ENCODE data around the gene ACADSB.

The ACADSB gene

GRCh38 chr10:123008355-123009104, at the start of gene ACADSB, which contains the start of gene IKZF5:
TSS of gene ACADSB (plus strand) at chr10:123009006. CDS start at chr10:123009030, 24 bp downstream.
TSS of gene IKZF5 (minus strand) at chr10:123008795. CDS start at chr10:122998625, 10,170 bp downstream.
- no peaks in the 10 kb centered on the region for H3K9me3 ChIP-seq (ENCODE audit: low read length)
- no peaks in the 10 kb centered on the region for H3K27me3 ChIP-seq (ENCODE audit: insufficient read depth, low read length)
- peaks cover 18% of the 10 kb centered on the region for H3K4me1 ChIP-seq (ENCODE audit: insufficient read depth, low read length)
- H2AFZ ChIP-seq (ENCODE audit: low read depth, low read length): peak within 1 kb of the TSS; percentile 95
- no peaks in the 10 kb centered on the region for H3K36me3 ChIP-seq (ENCODE audit: insufficient read depth, low read length)
- peak within 1 kb of the TSS; percentile 97 for H3K4me3 ChIP-seq (ENCODE audit: low read length)

GRCh38 chr10:122962405-122962804, 46.4 kb upstream of the ACADSB start:
- H3K9me3 ChIP-seq (ENCODE audit: low read length): peaks cover 4% of the 10 kb centered on the region

GRCh38 chr10:122966879-122967278, 41.9 kb upstream of the ACADSB start:
- H3K9me3 ChIP-seq (ENCODE audit: low read length): peaks cover 4% of the 10 kb centered on the region
- H2AFZ ChIP-seq (ENCODE audit: low read depth, low read length): no peak overlapping the region
- no peaks in the 10 kb centered on the region for H3K4me1 ChIP-seq (ENCODE audit: insufficient read depth, low read length)
- H3K36me3 ChIP-seq (ENCODE audit: insufficient read depth, low read length): no peaks in the 10 kb centered on the region
- H3K4me3 ChIP-seq (ENCODE audit: low read length): no peak overlapping the region
- H3K27me3 ChIP-seq (ENCODE audit: insufficient read depth, low read length): no peaks in the 10 kb centered on the region

More at GRCh38 chr10:122962405-122962804, 46.4 kb upstream of the ACADSB start:
- Histone ChIP-seq H3K27me3 (ENCODE audit: insufficient read depth, low read length) (no peaks in the 10 kb centered on the region), H3K4me3 (ENCODE audit: low read length) (no peak overlapping the region), H3K4me1 (ENCODE audit: insufficient read depth, low read length) (no peaks in the 10 kb centered on the region), H3K36me3 (ENCODE audit: insufficient read depth, low read length) (no peaks in the 10 kb centered on the region), H2AFZ (ENCODE audit: low read depth, low read length) (no peak overlapping the region)

- H3K27me3 ChIP-seq (ENCODE audit: insufficient read depth, low read length): no peaks in the 10 kb centered on the region
- no peak overlapping the region for H3K4me3 ChIP-seq (ENCODE audit: low read length)
Measured at GRCh38 chr10:122968698-122969097, 40.1 kb upstream of the ACADSB start.

GRCh38 chr10:122974023-122974422, 34.8 kb upstream of the ACADSB start:
- Histone ChIP-seq H3K9me3 (ENCODE audit: low read length) (no peaks in the 10 kb centered on the region), H3K36me3 (ENCODE audit: insufficient read depth, low read length) (no peaks in the 10 kb centered on the region), H2AFZ (ENCODE audit: low read depth, low read length) (no peak overlapping the region), H3K27me3 (ENCODE audit: insufficient read depth, low read length) (no peaks in the 10 kb centered on the region), H3K4me1 (ENCODE audit: insufficient read depth, low read length) (peaks cover 9% of the 10 kb centered on the region), H3K4me3 (ENCODE audit: low read length) (no peak overlapping the region)

More at GRCh38 chr10:122968698-122969097, 40.1 kb upstream of the ACADSB start:
- Histone ChIP-seq H3K36me3 (ENCODE audit: insufficient read depth, low read length) (no peaks in the 10 kb centered on the region), H3K9me3 (ENCODE audit: low read length) (peaks cover 4% of the 10 kb centered on the region), H3K4me1 (ENCODE audit: insufficient read depth, low read length) (peaks cover 8% of the 10 kb centered on the region), H2AFZ (ENCODE audit: low read depth, low read length) (no peak overlapping the region)

GRCh38 chr10:122974543-122975064, 34.2 kb upstream of the ACADSB start:
- Histone ChIP-seq H3K4me3 (ENCODE audit: low read length) (no peak overlapping the region), H2AFZ (ENCODE audit: low read depth, low read length) (no peak overlapping the region), H3K4me1 (ENCODE audit: insufficient read depth, low read length) (peaks cover 10% of the 10 kb centered on the region), H3K9me3 (ENCODE audit: low read length) (no peaks in the 10 kb centered on the region), H3K27me3 (ENCODE audit: insufficient read depth, low read length) (no peaks in the 10 kb centered on the region), H3K36me3 (ENCODE audit: insufficient read depth, low read length) (no peaks in the 10 kb centered on the region)

GRCh38 chr10:122980209-122981065, 28.4 kb upstream of the ACADSB start, which contains the start of gene PSTK:
TSS of gene PSTK (plus strand) at chr10:122980401. CDS start at chr10:122980480, 79 bp downstream.
- no peaks in the 10 kb centered on the region for H3K27me3 ChIP-seq (ENCODE audit: insufficient read depth, low read length)
- peak within 1 kb of the TSS; percentile 77 for H3K4me3 ChIP-seq (ENCODE audit: low read length)
- H3K9me3 ChIP-seq (ENCODE audit: low read length): no peaks in the 10 kb centered on the region
- peak within 1 kb of the TSS; percentile 65 for H2AFZ ChIP-seq (ENCODE audit: low read depth, low read length)
- peaks cover 6% of the 10 kb centered on the region for H3K36me3 ChIP-seq (ENCODE audit: insufficient read depth, low read length)
- peaks cover 13% of the 10 kb centered on the region for H3K4me1 ChIP-seq (ENCODE audit: insufficient read depth, low read length)

- Histone ChIP-seq H3K4me3 (ENCODE audit: low read length) (peak overlapping the region; percentile 77), H3K4me1 (ENCODE audit: insufficient read depth, low read length) (peaks cover 13% of the 10 kb centered on the region), H3K27me3 (ENCODE audit: insufficient read depth, low read length) (no peaks in the 10 kb centered on the region), H3K9me3 (ENCODE audit: low read length) (no peaks in the 10 kb centered on the region), H3K36me3 (ENCODE audit: insufficient read depth, low read length) (peaks cover 6% of the 10 kb centered on the region), H2AFZ (ENCODE audit: low read depth, low read length) (peak overlapping the region; percentile 65)
Measured at GRCh38 chr10:122981066-122981464, 27.7 kb upstream of the ACADSB start.

GRCh38 chr10:122983898-122984297, 24.9 kb upstream of the ACADSB start:
- Histone ChIP-seq H3K36me3 (ENCODE audit: insufficient read depth, low read length) (peaks cover 12% of the 10 kb centered on the region), H2AFZ (ENCODE audit: low read depth, low read length) (no peak overlapping the region), H3K9me3 (ENCODE audit: low read length) (no peaks in the 10 kb centered on the region), H3K4me1 (ENCODE audit: insufficient read depth, low read length) (peaks cover 13% of the 10 kb centered on the region), H3K27me3 (ENCODE audit: insufficient read depth, low read length) (no peaks in the 10 kb centered on the region), H3K4me3 (ENCODE audit: low read length) (no peak overlapping the region)

GRCh38 chr10:122984708-122985107, 24.1 kb upstream of the ACADSB start:
- peaks cover 15% of the 10 kb centered on the region for H3K36me3 ChIP-seq (ENCODE audit: insufficient read depth, low read length)
- H3K27me3 ChIP-seq (ENCODE audit: insufficient read depth, low read length): no peaks in the 10 kb centered on the region
- no peak overlapping the region for H3K4me3 ChIP-seq (ENCODE audit: low read length)
- H3K9me3 ChIP-seq (ENCODE audit: low read length): no peaks in the 10 kb centered on the region
- no peak overlapping the region for H2AFZ ChIP-seq (ENCODE audit: low read depth, low read length)
- peaks cover 11% of the 10 kb centered on the region for H3K4me1 ChIP-seq (ENCODE audit: insufficient read depth, low read length)

GRCh38 chr10:122986335-122986734, 22.5 kb upstream of the ACADSB start:
- Histone ChIP-seq H3K4me3 (ENCODE audit: low read length) (no peak overlapping the region), H3K4me1 (ENCODE audit: insufficient read depth, low read length) (peaks cover 2% of the 10 kb centered on the region), H3K9me3 (ENCODE audit: low read length) (no peaks in the 10 kb centered on the region), H3K36me3 (ENCODE audit: insufficient read depth, low read length) (peaks cover 20% of the 10 kb centered on the region), H3K27me3 (ENCODE audit: insufficient read depth, low read length) (no peaks in the 10 kb centered on the region), H2AFZ (ENCODE audit: low read depth, low read length) (no peak overlapping the region)

GRCh38 chr10:122988501-122988900, 20.3 kb upstream of the ACADSB start:
- H3K4me3 ChIP-seq (ENCODE audit: low read length): no peak overlapping the region

GRCh38 chr10:122990278-122990677, 18.5 kb upstream of the ACADSB start:
- H3K4me3 ChIP-seq (ENCODE audit: low read length): no peak overlapping the region
- no peak overlapping the region for H2AFZ ChIP-seq (ENCODE audit: low read depth, low read length)
- no peaks in the 10 kb centered on the region for H3K4me1 ChIP-seq (ENCODE audit: insufficient read depth, low read length)
- peaks cover 37% of the 10 kb centered on the region for H3K36me3 ChIP-seq (ENCODE audit: insufficient read depth, low read length)
- no peaks in the 10 kb centered on the region for H3K9me3 ChIP-seq (ENCODE audit: low read length)
- no peaks in the 10 kb centered on the region for H3K27me3 ChIP-seq (ENCODE audit: insufficient read depth, low read length)

More at GRCh38 chr10:122988501-122988900, 20.3 kb upstream of the ACADSB start:
- no peaks in the 10 kb centered on the region for H3K4me1 ChIP-seq (ENCODE audit: insufficient read depth, low read length)
- peaks cover 24% of the 10 kb centered on the region for H3K36me3 ChIP-seq (ENCODE audit: insufficient read depth, low read length)
- H2AFZ ChIP-seq (ENCODE audit: low read depth, low read length): no peak overlapping the region
- no peaks in the 10 kb centered on the region for H3K9me3 ChIP-seq (ENCODE audit: low read length)
- H3K27me3 ChIP-seq (ENCODE audit: insufficient read depth, low read length): no peaks in the 10 kb centered on the region
